ENCODE results near the gene UBQLN1. TPM values are rescaled to one million over a fixed set of nuclear protein-coding genes. Genes with fewer than 3 reads are reported as not detected.
A peak's percentile ranks its signal among the peaks of the same experiment; 100 is the strongest.

Gene UBQLN1
- total and polyA plus RNA-seq, 3 donors from 2014 or later: 86.5 to 147 (median 146) TPM

DNA sequence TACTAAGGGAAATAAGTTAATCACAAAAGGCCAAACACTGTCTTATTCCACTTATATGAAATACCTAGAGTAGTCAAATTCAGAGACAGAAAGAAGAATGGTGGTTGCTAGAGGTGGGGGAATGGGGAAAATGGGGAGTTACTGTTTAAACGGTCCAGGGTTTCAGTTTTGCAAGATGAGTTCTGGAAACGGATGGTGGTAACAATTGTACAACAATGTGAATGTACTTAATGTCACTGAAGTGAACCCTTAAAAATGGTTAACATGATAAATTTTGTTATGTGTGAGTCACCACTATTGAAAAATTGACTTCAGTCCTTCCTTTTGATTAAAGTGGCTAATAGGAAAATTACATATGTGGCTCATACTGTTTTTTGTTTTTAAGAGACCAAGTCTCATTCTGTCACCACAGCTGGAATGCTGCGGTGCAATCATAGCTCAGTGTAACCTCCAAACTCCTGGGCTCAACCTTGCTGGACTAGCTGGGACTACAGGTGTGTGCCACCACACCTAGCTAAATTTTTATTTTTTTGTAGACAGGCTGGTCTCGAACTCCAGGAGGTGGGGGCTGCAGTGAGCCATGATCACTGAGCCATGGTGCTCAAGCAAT is 8.7 kb downstream of the UBQLN1 start:
- no peaks in the 10 kb centered on the region for H3K9me3 ChIP-seq
- H3K4me3 ChIP-seq: no peak overlapping the region
- peaks cover 6% of the 10 kb centered on the region for H3K4me1 ChIP-seq
- no peak for TF ChIP-seq POLR2A (IDR thresholded peaks at IDR 0.05)
- 72% methylated on average over 4 of the region's 4 CpGs for WGBS, 2 donors
- H3K36me3 ChIP-seq (ENCODE audit: low read depth, missing control alignments): no peaks in the 10 kb centered on the region
- H3K27me3 ChIP-seq: no peaks in the 10 kb centered on the region
- intact Hi-C loops (cut with DNase I; ENCODE audit: low total_unique reads): no loop called here
- no peak overlapping the region for H3K27ac ChIP-seq
- DNase-seq: no peak

DNA sequence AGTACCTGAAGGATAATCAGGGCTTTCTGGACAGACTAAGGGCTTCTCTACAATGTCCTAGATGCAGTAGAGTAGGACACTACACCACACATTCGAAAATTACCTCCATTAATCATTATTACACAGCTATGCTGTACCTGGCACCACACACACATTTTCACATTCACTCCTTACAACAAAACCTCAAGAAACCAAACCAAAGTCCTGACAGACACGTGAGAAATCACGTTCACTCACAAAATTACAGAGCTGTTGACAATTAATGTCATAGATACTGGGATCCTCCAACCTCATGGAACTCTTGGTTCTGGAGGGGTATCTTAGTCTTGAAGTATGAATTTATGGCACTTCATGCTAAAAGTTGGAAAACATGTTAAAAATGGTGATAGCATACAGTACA is 16.3 kb downstream of the UBQLN1 start:
- Histone ChIP-seq H3K4me1 (peaks cover 11% of the 10 kb centered on the region), H3K9me3 (no peaks in the 10 kb centered on the region), H3K4me3 (no peak overlapping the region), H3K36me3 (ENCODE audit: low read depth, missing control alignments) (no peaks in the 10 kb centered on the region), H3K27me3 (no peaks in the 10 kb centered on the region), H3K27ac (peak overlapping the region in 1 of 2 donors; percentile 2)
- TF ChIP-seq, protein P1, sequence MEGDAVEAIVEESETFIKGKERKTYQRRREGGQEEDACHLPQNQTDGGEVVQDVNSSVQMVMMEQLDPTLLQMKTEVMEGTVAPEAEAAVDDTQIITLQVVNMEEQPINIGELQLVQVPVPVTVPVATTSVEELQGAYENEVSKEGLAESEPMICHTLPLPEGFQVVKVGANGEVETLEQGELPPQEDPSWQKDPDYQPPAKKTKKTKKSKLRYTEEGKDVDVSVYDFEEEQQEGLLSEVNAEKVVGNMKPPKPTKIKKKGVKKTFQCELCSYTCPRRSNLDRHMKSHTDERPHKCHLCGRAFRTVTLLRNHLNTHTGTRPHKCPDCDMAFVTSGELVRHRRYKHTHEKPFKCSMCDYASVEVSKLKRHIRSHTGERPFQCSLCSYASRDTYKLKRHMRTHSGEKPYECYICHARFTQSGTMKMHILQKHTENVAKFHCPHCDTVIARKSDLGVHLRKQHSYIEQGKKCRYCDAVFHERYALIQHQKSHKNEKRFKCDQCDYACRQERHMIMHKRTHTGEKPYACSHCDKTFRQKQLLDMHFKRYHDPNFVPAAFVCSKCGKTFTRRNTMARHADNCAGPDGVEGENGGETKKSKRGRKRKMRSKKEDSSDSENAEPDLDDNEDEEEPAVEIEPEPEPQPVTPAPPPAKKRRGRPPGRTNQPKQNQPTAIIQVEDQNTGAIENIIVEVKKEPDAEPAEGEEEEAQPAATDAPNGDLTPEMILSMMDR (IDR thresholded peaks at IDR 0.05): no peak
- no peak for TF ChIP-seq POLR2A (IDR thresholded peaks at IDR 0.05)
- DNase-seq: no peak
- WGBS, 2 donors: 82 to 86% methylated on average over 3 of the region's 3 CpGs
- intact Hi-C loops (cut with DNase I; ENCODE audit: low total_unique reads): no loop called here

DNA sequence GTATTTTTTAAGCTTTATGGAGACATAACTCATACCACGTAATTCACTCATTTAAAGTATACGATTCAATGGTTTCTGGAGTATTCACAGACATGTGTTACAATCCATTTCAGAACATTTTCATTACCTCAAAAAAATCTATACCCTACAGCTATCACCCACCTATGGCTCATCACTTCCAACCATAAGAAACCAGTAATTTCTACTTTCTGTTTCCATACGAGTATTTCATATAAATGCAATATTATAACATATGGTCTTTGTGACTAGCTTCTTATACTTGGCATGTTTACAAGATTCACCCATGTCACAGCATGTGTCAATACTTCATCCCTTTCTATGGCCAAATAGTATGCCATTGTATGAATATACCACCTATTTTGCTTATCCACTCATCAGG is 18.8 kb downstream of the UBQLN1 start:
- H3K27ac ChIP-seq: no peak overlapping the region
- no peaks in the 10 kb centered on the region for H3K9me3 ChIP-seq
- WGBS, 2 donors: 82 to 94% methylated on average over 3 of the region's 3 CpGs
- H3K4me1 ChIP-seq: peaks cover 3% of the 10 kb centered on the region
- no peaks in the 10 kb centered on the region for H3K36me3 ChIP-seq (ENCODE audit: low read depth, missing control alignments)
- DNase-seq: no peak
- no peaks in the 10 kb centered on the region for H3K27me3 ChIP-seq
- intact Hi-C loops (cut with DNase I; ENCODE audit: low total_unique reads): no loop called here
- TF ChIP-seq POLR2A (IDR thresholded peaks at IDR 0.05): no peak
- TF ChIP-seq, protein P1 (IDR thresholded peaks at IDR 0.05): no peak
- no peak overlapping the region for H3K4me3 ChIP-seq

DNA sequence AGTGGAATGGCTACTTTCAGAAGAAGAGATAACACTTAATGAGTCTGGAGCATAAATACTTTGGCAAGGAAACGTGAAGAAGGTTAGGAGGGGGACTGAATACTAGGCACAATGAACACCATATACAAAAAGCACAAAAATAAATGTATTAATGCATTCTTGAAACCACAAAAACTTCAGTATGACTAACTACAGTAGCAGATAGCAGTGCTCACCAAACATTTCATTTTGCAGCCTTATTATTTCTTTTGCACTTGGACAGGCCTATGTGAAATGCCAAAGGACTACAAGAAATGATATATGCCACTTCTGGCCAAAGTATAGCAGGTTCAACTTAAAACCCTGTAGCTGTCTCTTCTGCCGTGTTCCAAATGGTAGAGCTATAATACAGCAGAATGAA is 26.3 kb downstream of the UBQLN1 start:
- no peaks in the 10 kb centered on the region for H3K27me3 ChIP-seq
- TF ChIP-seq POLR2A (IDR thresholded peaks at IDR 0.05): no peak
- TF ChIP-seq, protein P1 (IDR thresholded peaks at IDR 0.05): no peak
- no peaks in the 10 kb centered on the region for H3K9me3 ChIP-seq
- H3K36me3 ChIP-seq (ENCODE audit: low read depth, missing control alignments): no peaks in the 10 kb centered on the region
- intact Hi-C loops (cut with DNase I; ENCODE audit: low total_unique reads): no loop called here
- no peak for DNase-seq
- 74 to 80% methylated on average over 2 of the region's 2 CpGs for WGBS, 2 donors
- H3K4me3 ChIP-seq: no peak overlapping the region
- H3K4me1 ChIP-seq: no peaks in the 10 kb centered on the region
- H3K27ac ChIP-seq: no peak overlapping the region

DNA sequence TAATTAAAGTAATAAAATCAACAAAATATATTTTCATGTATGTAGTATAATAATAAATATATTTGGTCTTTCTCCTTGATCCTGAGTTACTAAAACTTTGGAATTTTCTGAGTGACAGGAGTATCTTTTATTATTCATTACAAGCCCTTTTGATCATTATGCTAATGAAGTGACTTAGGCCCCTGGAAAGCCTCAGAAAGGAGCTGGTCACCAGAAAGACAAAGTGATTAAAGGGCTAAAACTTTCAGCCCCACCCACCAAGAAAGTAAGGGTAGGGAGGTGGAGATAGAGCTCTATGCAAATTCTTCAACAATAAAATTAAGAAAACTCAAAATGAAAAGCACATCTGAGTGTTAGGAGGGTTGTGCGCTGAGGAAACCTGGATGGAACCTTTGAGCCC is 27.5 kb downstream of the UBQLN1 start:
- Histone ChIP-seq H3K4me3 (no peak overlapping the region), H3K4me1 (no peaks in the 10 kb centered on the region), H3K27me3 (no peaks in the 10 kb centered on the region), H3K27ac (no peak overlapping the region), H3K36me3 (ENCODE audit: low read depth, missing control alignments) (no peaks in the 10 kb centered on the region), H3K9me3 (no peaks in the 10 kb centered on the region)
- TF ChIP-seq, protein P1 (IDR thresholded peaks at IDR 0.05): no peak
- no peak for TF ChIP-seq POLR2A (IDR thresholded peaks at IDR 0.05)
- intact Hi-C loops (cut with DNase I; ENCODE audit: low total_unique reads): no loop called here
- 97 to 100% methylated on average over 1 of the region's 1 CpG for WGBS, 2 donors
- no peak for DNase-seq

All from testis (tissue), 3 donors.